ENCODE data around the gene GNA12.

- TF ChIP-seq EZH2 (IDR thresholded peaks at IDR 0.05; ENCODE audit: borderline replicate concordance, low read depth, low read length, severe bottlenecking) (no peak), CTCF (IDR thresholded peaks at IDR 0.05; ENCODE audit: borderline replicate concordance, extremely low read depth, low read length, poor library complexity, severe bottlenecking) (no peak)
These were observed 44.9 kb downstream of the GNA12 start for GRCh38 chr7:2799253-2799652.

All from DND-41 (cell line).